GM12878 (cell line): ENCODE results near the gene PNMA8B. TPM values are rescaled to one million over a fixed set of nuclear protein-coding genes. Genes with fewer than 3 reads are reported as not detected.

Experiments used
- ATAC-seq: fragments of 200-7000 bp; cut with Tn5 transposase; 3 replicates; pipeline ENCODE4 v1.9.1; 2020; ENCODE audit warnings: mild to moderate bottlenecking, moderate library complexity
- BruUV-seq: library from RNA; stranded (reverse); fragments of 400-500 nt; replicated peaks from 2 replicates; lab custom pipeline; 2021; lab: Mats Ljungman, UMichigan
- CTCF ChIA-PET: fragments of 300-600 bp; sonication (Branson Sonifier 250); formaldehyde crosslinking; extraction: SDS; loops from one replicate; lab custom pipeline; 2021; ENCODE audit warnings: inconsistent platforms; lab: Yijun Ruan, JAX
- POLR2A ChIA-PET: fragments of 350-600 bp; formaldehyde crosslinking; extraction: SDS; loops from one replicate; lab custom pipeline; 2021; ENCODE audit warnings: inconsistent platforms; lab: Charles Lee
- RAD21 ChIA-PET: fragments of 300-600 bp; sonication (Branson Sonifier 250); formaldehyde crosslinking; loops from one replicate; lab custom pipeline; 2023; ENCODE audit warnings: antibody characterized with exemption; ENCODE audit not compliant: unreplicated experiment; lab: Charles Lee
- SMC1A ChIA-PET: fragments of 300-600 bp; sonication (Branson Sonifier 250); formaldehyde crosslinking; loops from one replicate; lab custom pipeline; 2023; ENCODE audit not compliant: unreplicated experiment, uncharacterized antibody; lab: Charles Lee
- DNase-seq: peaks from one replicate; pipeline ENCODE4 v3.0.0-alpha.2; 2011; ENCODE audit warnings: low read depth, low spot score
- FAIRE-seq: peaks from 3 replicates; lab custom pipeline; 2011; peaks lifted over from hg19 to GRCh38; lab: Jason Lieb, UNC
- H2AFZ ChIP-seq: 2 replicates; pipeline ENCODE4 v1.6.0; 2011; ENCODE audit warnings: low read depth, low read length, control low read depth; ENCODE audit not compliant: control insufficient read depth
- H3K27ac ChIP-seq: 2 replicates; pipeline ENCODE4 v1.5.1; 2011; ENCODE audit warnings: control low read depth; ENCODE audit not compliant: control insufficient read depth, insufficient read depth
- H3K27me3 ChIP-seq, 2 experiments: replicated peaks in 1 of 2; 2 replicates each; pipeline versions ENCODE4 v1.6.0 to v1.6.1; 2011; ENCODE audit warnings: low read length in 1 of 2; ENCODE audit not compliant: control insufficient read depth in 2 of 2, insufficient read depth in 2 of 2
- H3K36me3 ChIP-seq, 2 experiments: 2 replicates each; pipeline ENCODE4 v1.5.1; 2011; ENCODE audit warnings: low read length in 1 of 2; ENCODE audit not compliant: control insufficient read depth in 2 of 2, insufficient read depth in 2 of 2
- H3K4me1 ChIP-seq: 2 replicates; pipeline ENCODE4 v1.6.1; 2011; ENCODE audit warnings: mild to moderate bottlenecking, low read length, moderate library complexity, mixed read lengths; ENCODE audit not compliant: control insufficient read depth, insufficient read depth
- H3K4me2 ChIP-seq: 2 replicates; pipeline ENCODE4 v1.6.0; 2011; ENCODE audit warnings: control low read depth; ENCODE audit not compliant: control insufficient read depth, insufficient read depth
- H3K4me3 ChIP-seq: fragments of 200-600 bp; sonication (generic); 2 replicates; pipeline ENCODE4 v1.5.1; 2016
- H3K79me2 ChIP-seq: 2 replicates; pipeline ENCODE4 v1.6.0; 2011; ENCODE audit warnings: low read length; ENCODE audit not compliant: control insufficient read depth, insufficient read depth
- H3K9ac ChIP-seq: 2 replicates; pipeline ENCODE4 v1.8.0; 2011; ENCODE audit warnings: low read length, control low read depth, mixed read lengths; ENCODE audit not compliant: control insufficient read depth, insufficient read depth
- H3K9me3 ChIP-seq: replicated peaks from 3 replicates; pipeline ENCODE4 v1.5.1; 2011; ENCODE audit warnings: mild to moderate bottlenecking, low read length; ENCODE audit not compliant: control insufficient read depth, insufficient read depth
- H4K20me1 ChIP-seq: 2 replicates; pipeline ENCODE4 v1.6.0; 2011; ENCODE audit not compliant: control insufficient read depth, insufficient read depth
- BHLHE40 ChIP-seq, 2 experiments: fragments of 450-650 bp in 1 of 2; IDR thresholded peaks; 2 replicates each; pipeline ENCODE4 v1.6.1; 2011 to 2017; ENCODE audit warnings: low read depth in 2 of 2, borderline replicate concordance in 1 of 2, improper control_type of control experiment in 1 of 2, low read length in 1 of 2, mild to moderate bottlenecking in 1 of 2
- CBX3 ChIP-seq: fragments of 200-600 bp; sonication (generic); IDR thresholded peaks from 2 replicates; pipeline ENCODE4 v1.6.1; 2016; ENCODE audit warnings: low read depth, borderline replicate concordance
- HCFC1 ChIP-seq: fragments of 150-350 bp; IDR thresholded peaks from 2 replicates; pipeline ENCODE4 v1.6.1; 2014; ENCODE audit warnings: low read length
- KLF5 ChIP-seq: fragments of 450-650 bp; IDR thresholded peaks from 2 replicates; pipeline ENCODE4 v1.6.1; 2014; ENCODE audit warnings: mild to moderate bottlenecking; ENCODE audit not compliant: partially characterized antibody
- ZZZ3 ChIP-seq: IDR thresholded peaks from 2 replicates; pipeline ENCODE4 v1.6.1; 2011; ENCODE audit warnings: low read depth; ENCODE audit not compliant: control insufficient read depth, insufficient read length
- WGBS: methylation state at CpG from one replicate; pipeline ENCODE4 v1.1.6; 2016; ENCODE audit warnings: low lambda C conversion rate; ENCODE audit not compliant: insufficient replicate concordance, insufficient coverage; ENCODE audit errors: missing lambda C conversion rate; 5-methylcytosine and 5-hydroxymethylcytosine counted together
- in situ Hi-C: fragments of 300-500 bp; cut with MboI; formaldehyde crosslinking; loops from 9 replicates; pipeline ENCODE4 v1.14.3; 2018; ENCODE audit warnings: mixed read lengths
- intact Hi-C: fragments of 100-400 bp; cut with micrococcal nuclease; formaldehyde crosslinking; loops from one replicate; pipeline ENCODE4 v1.14.2; 2022; ENCODE audit not compliant: unreplicated experiment
- polyA plus RNA-seq, 11 experiments: library from polyadenylated mRNA; depleted of rRNA in 4 of 11; unstranded in 6 of 11; stranded (reverse) in 5 of 11; fragments of >200 nt; fragmentation: Nextera tagmentation in 4 of 11; fragmentation: Illumina TruSeq in 1 of 11; extraction: Ambion mirVana in 4 of 11; extraction: Trizol in 1 of 11; gene quantifications; 1 replicate in 1 of 11; 2 replicates in 10 of 11; pipeline versions ENCODE4 v1.2.1 to v1.2.3, GENCODE V29; 2011 to 2016; ENCODE audit warnings: inconsistent platforms in 2 of 11, missing spikeins in 2 of 11, low read depth in 1 of 11
- total RNA-seq, 4 experiments: library from RNA; depleted of rRNA in 3 of 4; stranded (reverse); fragments of >200 nt in 3 of 4; fragmentation: Illumina TruSeq in 1 of 4; extraction: Trizol in 1 of 4; gene quantifications; 2 replicates each; pipeline versions ENCODE4 v1.2.1 to v1.2.3, GENCODE V29; 2013 to 2021
- TF ChIP-seq, protein P1 (sequence below): fragments of 450-650 bp; IDR thresholded peaks from 2 replicates; pipeline ENCODE4 v1.6.1; 2017; ENCODE audit warnings: mild to moderate bottlenecking, moderate library complexity
- TF ChIP-seq, protein P2 (sequence below): fragments of 450-650 bp; IDR thresholded peaks from 2 replicates; pipeline ENCODE4 v1.6.1; 2018; ENCODE audit warnings: mild to moderate bottlenecking, low read depth, moderate library complexity; ENCODE audit not compliant: partially characterized antibody

Gene PNMA8B
- total and polyA plus RNA-seq, 10 of the 15 experiments (the other 5 are each of a cell fraction or from before 2014, with no cell fraction given): 0.01 TPM; not detected in 9

DNA sequence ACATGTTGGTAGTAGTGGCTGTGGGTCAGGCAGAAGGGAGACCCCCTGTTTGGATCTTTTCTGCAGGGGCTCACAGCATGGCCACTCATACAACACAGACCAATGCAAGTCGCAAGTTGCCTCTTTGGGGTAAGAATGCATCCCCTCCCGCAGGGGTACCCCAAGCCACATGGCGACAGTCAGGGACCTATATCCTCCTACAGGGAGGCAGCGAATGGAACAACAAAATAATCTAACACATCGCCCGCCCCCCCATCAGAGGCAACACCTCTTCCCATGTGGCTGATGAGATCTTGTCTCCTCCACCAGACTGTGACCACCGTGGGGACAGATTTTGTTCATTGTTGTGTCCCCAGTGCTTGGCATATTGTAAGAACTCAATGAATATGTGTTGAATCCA is 40.7 kb upstream of the PNMA8B start:
- 45% methylated on average over 7 of the region's 7 CpGs for WGBS
- H3K9me3 ChIP-seq: no peaks in the 10 kb centered on the region
- H3K36me3 ChIP-seq: no peaks in the 10 kb centered on the region
- RAD21 ChIA-PET: no interaction called here
- H3K27ac ChIP-seq: no peak overlapping the region
- H3K27me3 ChIP-seq: no peaks in the 10 kb centered on the region; a peak in 3 of 4 replicates
- CTCF ChIA-PET: interaction anchor here (0.7 to 3.1 kb wide), 8 partner anchors 14 to 286 kb away, joined by 3 to 14 read pairs (median 4); partner anchors contain the start of gene CALM3
- no peaks in the 10 kb centered on the region for H4K20me1 ChIP-seq
- TF ChIP-seq CBX3: no peak
- no peak for TF ChIP-seq HCFC1
- TF ChIP-seq ZZZ3: no peak
- no peak for TF ChIP-seq BHLHE40 (IDR thresholded peaks at IDR 0.05; ENCODE audit: borderline replicate concordance in 1 of 2, low read depth in 2 of 2, low read length in 1 of 2)
- TF ChIP-seq, protein P1, sequence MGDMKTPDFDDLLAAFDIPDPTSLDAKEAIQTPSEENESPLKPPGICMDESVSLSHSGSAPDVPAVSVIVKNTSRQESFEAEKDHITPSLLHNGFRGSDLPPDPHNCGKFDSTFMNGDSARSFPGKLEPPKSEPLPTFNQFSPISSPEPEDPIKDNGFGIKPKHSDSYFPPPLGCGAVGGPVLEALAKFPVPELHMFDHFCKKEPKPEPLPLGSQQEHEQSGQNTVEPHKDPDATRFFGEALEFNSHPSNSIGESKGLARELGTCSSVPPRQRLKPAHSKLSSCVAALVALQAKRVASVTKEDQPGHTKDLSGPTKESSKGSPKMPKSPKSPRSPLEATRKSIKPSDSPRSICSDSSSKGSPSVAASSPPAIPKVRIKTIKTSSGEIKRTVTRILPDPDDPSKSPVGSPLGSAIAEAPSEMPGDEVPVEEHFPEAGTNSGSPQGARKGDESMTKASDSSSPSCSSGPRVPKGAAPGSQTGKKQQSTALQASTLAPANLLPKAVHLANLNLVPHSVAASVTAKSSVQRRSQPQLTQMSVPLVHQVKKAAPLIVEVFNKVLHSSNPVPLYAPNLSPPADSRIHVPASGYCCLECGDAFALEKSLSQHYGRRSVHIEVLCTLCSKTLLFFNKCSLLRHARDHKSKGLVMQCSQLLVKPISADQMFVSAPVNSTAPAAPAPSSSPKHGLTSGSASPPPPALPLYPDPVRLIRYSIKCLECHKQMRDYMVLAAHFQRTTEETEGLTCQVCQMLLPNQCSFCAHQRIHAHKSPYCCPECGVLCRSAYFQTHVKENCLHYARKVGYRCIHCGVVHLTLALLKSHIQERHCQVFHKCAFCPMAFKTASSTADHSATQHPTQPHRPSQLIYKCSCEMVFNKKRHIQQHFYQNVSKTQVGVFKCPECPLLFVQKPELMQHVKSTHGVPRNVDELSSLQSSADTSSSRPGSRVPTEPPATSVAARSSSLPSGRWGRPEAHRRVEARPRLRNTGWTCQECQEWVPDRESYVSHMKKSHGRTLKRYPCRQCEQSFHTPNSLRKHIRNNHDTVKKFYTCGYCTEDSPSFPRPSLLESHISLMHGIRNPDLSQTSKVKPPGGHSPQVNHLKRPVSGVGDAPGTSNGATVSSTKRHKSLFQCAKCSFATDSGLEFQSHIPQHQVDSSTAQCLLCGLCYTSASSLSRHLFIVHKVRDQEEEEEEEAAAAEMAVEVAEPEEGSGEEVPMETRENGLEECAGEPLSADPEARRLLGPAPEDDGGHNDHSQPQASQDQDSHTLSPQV: no peak
- TF ChIP-seq, protein P2, sequence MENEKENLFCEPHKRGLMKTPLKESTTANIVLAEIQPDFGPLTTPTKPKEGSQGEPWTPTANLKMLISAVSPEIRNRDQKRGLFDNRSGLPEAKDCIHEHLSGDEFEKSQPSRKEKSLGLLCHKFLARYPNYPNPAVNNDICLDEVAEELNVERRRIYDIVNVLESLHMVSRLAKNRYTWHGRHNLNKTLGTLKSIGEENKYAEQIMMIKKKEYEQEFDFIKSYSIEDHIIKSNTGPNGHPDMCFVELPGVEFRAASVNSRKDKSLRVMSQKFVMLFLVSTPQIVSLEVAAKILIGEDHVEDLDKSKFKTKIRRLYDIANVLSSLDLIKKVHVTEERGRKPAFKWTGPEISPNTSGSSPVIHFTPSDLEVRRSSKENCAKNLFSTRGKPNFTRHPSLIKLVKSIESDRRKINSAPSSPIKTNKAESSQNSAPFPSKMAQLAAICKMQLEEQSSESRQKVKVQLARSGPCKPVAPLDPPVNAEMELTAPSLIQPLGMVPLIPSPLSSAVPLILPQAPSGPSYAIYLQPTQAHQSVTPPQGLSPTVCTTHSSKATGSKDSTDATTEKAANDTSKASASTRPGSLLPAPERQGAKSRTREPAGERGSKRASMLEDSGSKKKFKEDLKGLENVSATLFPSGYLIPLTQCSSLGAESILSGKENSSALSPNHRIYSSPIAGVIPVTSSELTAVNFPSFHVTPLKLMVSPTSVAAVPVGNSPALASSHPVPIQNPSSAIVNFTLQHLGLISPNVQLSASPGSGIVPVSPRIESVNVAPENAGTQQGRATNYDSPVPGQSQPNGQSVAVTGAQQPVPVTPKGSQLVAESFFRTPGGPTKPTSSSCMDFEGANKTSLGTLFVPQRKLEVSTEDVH: no peak
- no peak for TF ChIP-seq KLF5
- no peaks in the 10 kb centered on the region for H3K79me2 ChIP-seq
- ATAC-seq (no peak), DNase-seq (no peak), FAIRE-seq (no peak)
- in situ Hi-C loops (no loop called here), intact Hi-C loops (no loop called here)
- H3K4me3 ChIP-seq: no peak overlapping the region
- H3K4me2 ChIP-seq: no peak overlapping the region
- H3K4me1 ChIP-seq: no peaks in the 10 kb centered on the region
- no peak overlapping the region for H3K9ac ChIP-seq
- no TSS peak for BruUV-seq
- SMC1A ChIA-PET: no interaction called here
- POLR2A ChIA-PET: no interaction called here
- no peak overlapping the region for H2AFZ ChIP-seq
